Activated CD4-positive, CD25-positive, alpha-beta regulatory T cell treated with anti-CD3 and anti-CD28 coated beads, Interleukin-2, amount 50 U/mL, for 24 hours (primary cell): ENCODE results near the gene BEST1.

Experiments
- ATAC-seq, 2 donors: fragments of 150-1000 bp; cut with Tn5 transposase; one replicate each; pipeline ENCODE4 v1.10.0; 2021; ENCODE audit warnings: mild to moderate bottlenecking in 1 of 2, moderate library complexity in 1 of 2

BEST1 gene

GRCh38 chr11:61916737-61917333, 33.3 kb upstream of the BEST1 start:
- no peak for ATAC-seq

- ATAC-seq = peak; percentile 22 to 27
These were observed 32.6 kb upstream of the BEST1 start, which contains the start of gene RAB3IL1 for GRCh38 chr11:61917334-61918109. RAB3IL1 (minus strand) TSS chr11:61917566; CDS start chr11:61917367, 199 bp downstream.

- ATAC-seq = no peak
These were observed 31.8 kb upstream of the BEST1 start for GRCh38 chr11:61918251-61918937.

- ATAC-seq = no peak
These were observed 31.0 kb upstream of the BEST1 start for GRCh38 chr11:61918938-61919704.

- ATAC-seq = no peak
These were observed 30.2 kb upstream of the BEST1 start for GRCh38 chr11:61919705-61920631.

- no peak for ATAC-seq
These were observed 28.7 kb upstream of the BEST1 start for GRCh38 chr11:61921446-61921845.

- ATAC-seq = no peak
These were observed 27.6 kb upstream of the BEST1 start for GRCh38 chr11:61922539-61922938.

- ATAC-seq = no peak
These were observed 26.7 kb upstream of the BEST1 start for GRCh38 chr11:61923166-61924063.

- no peak for ATAC-seq
These were observed 26.1 kb upstream of the BEST1 start for GRCh38 chr11:61924064-61924455.

- ATAC-seq = no peak
These were observed 24.4 kb upstream of the BEST1 start for GRCh38 chr11:61925736-61926135.

GRCh38 chr11:61926235-61926634, 23.9 kb upstream of the BEST1 start:
- ATAC-seq = no peak

GRCh38 chr11:61927501-61927900, 22.6 kb upstream of the BEST1 start:
- no peak for ATAC-seq

- no peak for ATAC-seq
These were observed 21.5 kb upstream of the BEST1 start for GRCh38 chr11:61928606-61929005.

GRCh38 chr11:61930933-61931332, 19.2 kb upstream of the BEST1 start:
- ATAC-seq = no peak

- no peak for ATAC-seq
These were observed 14.3 kb upstream of the BEST1 start for GRCh38 chr11:61935861-61936260.

GRCh38 chr11:61940466-61940865, 9.7 kb upstream of the BEST1 start:
- no peak for ATAC-seq

- no peak for ATAC-seq
These were observed 5.0 kb upstream of the BEST1 start for GRCh38 chr11:61945191-61945590.

- ATAC-seq = no peak
These were observed 3.3 kb upstream of the BEST1 start for GRCh38 chr11:61946894-61947293.

GRCh38 chr11:61947486-61948210, 2.5 kb upstream of the BEST1 start:
- peak; percentile 28 to 69 for ATAC-seq

GRCh38 chr11:61948505-61948904, 1.6 kb upstream of the BEST1 start:
- no peak for ATAC-seq
